Measurements from ENCODE around the gene COLQ.

The COLQ gene

DNA sequence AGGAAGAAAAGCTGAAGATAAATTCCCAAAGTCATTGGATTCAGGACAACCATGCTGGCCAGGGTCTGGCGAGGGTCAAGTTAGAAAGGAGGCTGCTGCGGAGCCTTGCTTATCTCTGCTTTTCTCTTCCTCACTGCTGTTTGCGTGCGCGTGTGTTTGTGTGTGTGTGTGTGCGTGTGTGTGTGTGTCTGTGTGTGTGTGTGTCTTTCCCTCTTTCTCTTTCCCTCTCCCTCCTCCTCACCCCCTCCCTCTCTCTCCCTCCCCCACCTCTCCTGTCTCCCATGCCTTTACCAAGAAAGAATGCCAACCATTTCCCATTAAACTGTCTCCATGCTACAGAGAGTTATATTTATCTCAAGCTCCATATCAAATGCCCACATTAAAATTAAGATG is at the start of gene COLQ:
Gene COLQ, minus strand, starts transcription at position 134 of the 393 bp plus-strand sequence. Its CDS starts 81 bp downstream, at position 53.
- DNase-seq = no peak
- H3K4me1 Mint-ChIP-seq = peaks cover 16% of the 10 kb centered on the region
- no peaks in the 10 kb centered on the region for H3K9me3 Mint-ChIP-seq
- H3K27me3 Mint-ChIP-seq = peaks cover 20% of the 10 kb centered on the region
- CTCF ChIA-PET = interaction anchor here (0.7 to 1.4 kb wide), 3 partner anchors 10 to 253 kb away, joined by 3 to 5 read pairs (median 4); no protein-coding TSS in a partner anchor
- peaks cover 2% of the 10 kb centered on the region for H3K36me3 Mint-ChIP-seq
- H3K27ac Mint-ChIP-seq = no peak within 1 kb of the TSS
- peak within 1 kb of the TSS; percentile 47 for H3K4me3 Mint-ChIP-seq

DNA sequence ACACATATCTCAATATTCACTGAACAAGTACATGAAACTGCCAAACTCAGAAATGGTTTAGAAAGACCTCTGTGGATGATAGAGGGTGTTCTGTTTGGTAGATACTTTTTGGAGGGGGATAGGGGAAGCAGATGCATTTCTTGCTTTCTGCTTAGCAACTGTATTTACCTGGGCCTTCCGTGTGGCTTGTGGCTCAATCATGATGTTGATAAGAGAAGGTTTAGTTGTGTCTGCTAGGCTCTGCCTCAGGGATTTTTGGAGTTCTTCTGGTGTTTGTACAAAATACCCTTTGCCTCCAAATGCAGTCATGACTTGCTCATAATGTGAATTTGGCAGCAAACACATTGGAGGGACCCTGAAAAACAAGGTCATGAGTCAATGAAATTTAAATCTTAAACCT is 41.7 kb upstream of the COLQ start:
- H3K4me1 Mint-ChIP-seq = peaks cover 8% of the 10 kb centered on the region
- no peaks in the 10 kb centered on the region for H3K27me3 Mint-ChIP-seq
- H3K36me3 Mint-ChIP-seq = peaks cover 50% of the 10 kb centered on the region
- H3K9me3 Mint-ChIP-seq = no peaks in the 10 kb centered on the region
- no peak overlapping the region for H3K27ac Mint-ChIP-seq
- DNase-seq = no peak
- no peak overlapping the region for H3K4me3 Mint-ChIP-seq
- CTCF ChIA-PET = no interaction called here

DNA sequence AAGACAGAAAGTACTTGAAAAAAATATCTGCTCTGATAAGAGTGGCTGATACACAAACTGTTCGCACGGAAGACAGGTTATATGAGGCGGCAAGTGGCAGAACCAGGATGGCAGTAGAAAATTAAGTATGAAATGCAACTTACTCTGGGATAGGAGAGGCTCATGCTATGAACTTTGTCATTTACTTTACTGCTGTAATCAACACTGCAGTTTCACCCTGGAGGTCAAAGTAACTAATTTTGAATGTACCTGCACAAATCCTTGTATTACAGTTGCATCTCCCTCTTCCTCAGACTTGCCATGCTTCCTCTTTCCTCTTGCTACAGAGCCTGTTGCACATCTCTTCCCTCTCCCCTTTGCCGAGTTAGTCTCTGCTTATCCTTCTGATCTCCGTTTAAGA is 41.1 kb upstream of the COLQ start:
- H3K27ac Mint-ChIP-seq = no peak overlapping the region

DNA sequence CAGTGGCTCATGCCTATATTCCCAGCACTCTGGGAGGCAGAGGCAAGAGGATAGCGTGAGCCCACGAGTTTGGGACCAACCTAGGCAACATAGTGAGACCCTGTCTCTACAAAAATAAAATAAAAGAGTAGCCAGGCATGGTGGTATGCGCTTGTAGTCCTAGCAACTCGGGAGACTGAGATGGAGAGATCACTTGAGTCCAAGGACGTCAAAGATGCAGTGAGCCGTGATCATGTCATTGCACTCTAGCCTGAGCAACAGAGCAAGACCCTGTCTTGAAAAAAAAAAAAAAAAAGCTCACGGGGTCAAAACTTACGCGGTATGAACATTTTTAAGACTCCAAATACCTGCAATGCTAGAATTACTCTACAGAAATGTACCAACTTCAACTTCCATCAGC is 37.1 kb upstream of the COLQ start:
- DNase-seq = no peak
- H3K9me3 Mint-ChIP-seq = no peaks in the 10 kb centered on the region
- H3K4me3 Mint-ChIP-seq = no peak overlapping the region
- H3K4me1 Mint-ChIP-seq = peaks cover 33% of the 10 kb centered on the region
- no peak overlapping the region for H3K27ac Mint-ChIP-seq
- CTCF ChIA-PET = interaction anchor here (0.9 to 2.9 kb wide), 9 partner anchors 8 to 450 kb away, joined by 3 to 13 read pairs (median 4); no protein-coding TSS in a partner anchor
- no peaks in the 10 kb centered on the region for H3K27me3 Mint-ChIP-seq
- H3K36me3 Mint-ChIP-seq = peaks cover 36% of the 10 kb centered on the region

More for the DNA sequence above, 41.1 kb upstream of the COLQ start:
- Mint-ChIP-seq H3K4me1 (peaks cover 7% of the 10 kb centered on the region), H3K36me3 (peaks cover 46% of the 10 kb centered on the region), H3K4me3 (no peak overlapping the region), H3K9me3 (no peaks in the 10 kb centered on the region), H3K27me3 (no peaks in the 10 kb centered on the region)
- no peak for DNase-seq
- CTCF ChIA-PET = no interaction called here

DNA sequence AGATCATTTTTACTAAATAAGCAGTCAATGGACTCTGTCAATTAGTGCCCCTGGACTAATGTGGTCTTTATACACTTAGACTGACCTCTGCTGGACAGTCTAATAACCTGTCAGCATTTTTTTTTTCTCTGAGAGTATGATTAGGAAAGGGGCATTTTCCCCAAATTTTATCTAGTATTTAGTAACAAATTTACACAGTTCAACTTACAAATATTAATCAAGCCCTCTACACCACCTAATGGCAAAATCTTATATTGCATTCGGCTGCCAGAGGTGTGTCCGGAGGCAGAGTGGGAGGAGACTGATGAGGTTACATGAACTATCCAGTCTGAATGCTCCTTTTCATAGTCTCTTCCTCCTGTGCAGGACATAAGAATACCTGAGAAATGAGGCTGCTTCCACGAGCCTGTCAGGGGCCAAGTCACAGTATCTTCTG is 36.0 kb upstream of the COLQ start:
- peak overlapping the region; percentile 68 for H3K27ac Mint-ChIP-seq
- no peak overlapping the region for H3K4me3 Mint-ChIP-seq
- H3K4me1 Mint-ChIP-seq = peaks cover 42% of the 10 kb centered on the region
- CTCF ChIA-PET = interaction anchor here (0.7 to 3.2 kb wide), 25 partner anchors 9 to 440 kb away, joined by 3 to 33 read pairs (median 4); no protein-coding TSS in a partner anchor
- H3K27me3 Mint-ChIP-seq = no peaks in the 10 kb centered on the region
- H3K36me3 Mint-ChIP-seq = peaks cover 34% of the 10 kb centered on the region
- no peaks in the 10 kb centered on the region for H3K9me3 Mint-ChIP-seq
- peak; percentile 83 for DNase-seq

DNA sequence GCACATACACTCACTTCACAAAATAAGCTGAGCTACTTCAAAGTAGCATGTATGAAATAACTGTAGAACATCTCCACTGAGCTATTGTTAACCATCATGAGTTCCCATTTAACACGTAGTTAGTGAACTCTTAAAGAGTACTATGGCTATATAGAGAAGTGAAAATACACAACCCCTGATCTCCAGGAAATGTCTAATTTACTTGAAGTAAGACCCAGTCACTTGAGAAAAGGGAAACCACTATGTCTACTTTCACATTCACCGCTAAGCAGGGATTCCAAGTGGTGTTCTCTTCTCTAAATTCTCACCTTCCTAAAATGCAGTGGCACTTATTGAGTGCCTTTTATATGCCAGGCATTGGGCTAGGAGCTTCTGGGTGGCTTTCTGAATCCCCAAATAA is 35.0 kb upstream of the COLQ start:
- Mint-ChIP-seq H3K4me1 (peaks cover 44% of the 10 kb centered on the region), H3K27ac (peak overlapping the region; percentile 86), H3K4me3 (peak overlapping the region; percentile 10), H3K9me3 (no peaks in the 10 kb centered on the region), H3K27me3 (no peaks in the 10 kb centered on the region), H3K36me3 (peaks cover 35% of the 10 kb centered on the region)
- CTCF ChIA-PET = interaction anchor here (0.5 to 3.2 kb wide), 28 partner anchors 14 to 439 kb away, joined by 3 to 33 read pairs (median 4); partner anchors contain the start of gene CAPN7
- no peak for DNase-seq

DNA sequence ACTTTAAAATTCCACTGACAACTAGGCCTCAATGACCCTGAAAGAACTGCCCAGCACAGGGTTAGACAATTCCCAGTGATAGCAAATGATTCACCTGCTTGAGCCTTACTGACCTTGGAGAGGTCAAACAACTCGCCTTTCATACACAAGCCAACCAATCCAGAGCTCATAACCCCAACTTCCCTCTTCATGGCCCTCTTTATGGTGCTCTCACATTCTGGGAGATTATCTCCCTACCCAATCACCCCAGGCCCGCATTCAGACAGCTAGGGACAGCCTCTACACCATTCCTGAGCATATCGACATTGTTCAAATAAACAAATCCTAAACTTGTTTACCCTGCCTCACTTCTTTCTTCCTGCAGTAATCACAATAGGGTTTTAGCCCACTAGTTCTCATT is 32.2 kb upstream of the COLQ start:
- no peak for DNase-seq
- H3K9me3 Mint-ChIP-seq = peaks cover 5% of the 10 kb centered on the region
- H3K27ac Mint-ChIP-seq = no peak overlapping the region
- H3K27me3 Mint-ChIP-seq = no peaks in the 10 kb centered on the region
- CTCF ChIA-PET = interaction anchor here (0.8 to 1.5 kb wide), 2 partner anchors 16 to 127 kb away, joined by 3 read pairs; no protein-coding TSS in a partner anchor
- H3K4me3 Mint-ChIP-seq = no peak overlapping the region
- H3K36me3 Mint-ChIP-seq = peaks cover 30% of the 10 kb centered on the region
- peaks cover 44% of the 10 kb centered on the region for H3K4me1 Mint-ChIP-seq

DNA sequence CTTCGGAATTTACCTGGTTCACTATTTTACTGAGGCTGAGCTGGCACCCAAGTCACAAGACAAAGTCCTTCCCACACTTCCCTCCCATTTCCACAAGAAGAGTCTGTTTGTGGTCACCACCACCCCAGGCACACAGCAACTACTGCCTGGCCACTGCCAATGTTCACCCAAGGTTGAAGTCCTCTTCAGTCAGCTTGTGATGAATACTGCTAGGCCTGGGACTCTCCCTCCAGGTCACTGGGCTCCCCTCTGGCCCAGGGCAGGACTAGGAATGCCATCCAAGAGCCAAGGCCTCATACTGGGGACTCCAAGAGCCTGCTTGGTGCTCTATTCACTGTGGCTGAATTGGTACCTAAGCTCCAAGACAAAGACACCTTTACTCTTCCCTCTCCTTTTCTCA is 30.4 kb upstream of the COLQ start:
- Mint-ChIP-seq H3K9me3 (peaks cover 11% of the 10 kb centered on the region), H3K27ac (no peak overlapping the region), H3K4me1 (peaks cover 34% of the 10 kb centered on the region), H3K36me3 (peaks cover 36% of the 10 kb centered on the region), H3K27me3 (no peaks in the 10 kb centered on the region), H3K4me3 (no peak overlapping the region)
- no peak for DNase-seq
- CTCF ChIA-PET = no interaction called here

DNA sequence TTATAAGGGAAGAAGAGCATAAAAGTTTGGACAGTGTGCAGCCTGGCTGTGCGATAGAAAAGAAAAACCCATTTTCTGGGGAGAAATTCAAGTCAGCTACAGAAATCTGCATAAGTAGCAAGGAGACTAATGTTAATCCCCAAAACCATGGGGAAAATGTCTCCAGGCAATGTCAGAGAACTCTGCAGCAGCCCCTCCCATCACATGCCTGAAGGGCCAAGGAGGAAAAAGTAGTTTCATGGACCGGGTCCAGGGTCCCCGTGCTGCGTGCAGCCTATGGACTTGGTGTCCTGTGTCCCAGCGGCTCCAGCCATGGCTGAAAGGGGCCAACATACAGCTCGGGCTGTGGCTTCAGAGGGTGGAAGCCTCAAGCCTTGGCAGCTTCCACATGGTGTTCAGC is 28.3 kb upstream of the COLQ start:
- Mint-ChIP-seq H3K9me3 (peaks cover 21% of the 10 kb centered on the region), H3K36me3 (peaks cover 44% of the 10 kb centered on the region), H3K4me1 (peaks cover 15% of the 10 kb centered on the region), H3K27me3 (no peaks in the 10 kb centered on the region), H3K27ac (no peak overlapping the region), H3K4me3 (no peak overlapping the region)
- DNase-seq = no peak
- CTCF ChIA-PET = no interaction called here

DNA sequence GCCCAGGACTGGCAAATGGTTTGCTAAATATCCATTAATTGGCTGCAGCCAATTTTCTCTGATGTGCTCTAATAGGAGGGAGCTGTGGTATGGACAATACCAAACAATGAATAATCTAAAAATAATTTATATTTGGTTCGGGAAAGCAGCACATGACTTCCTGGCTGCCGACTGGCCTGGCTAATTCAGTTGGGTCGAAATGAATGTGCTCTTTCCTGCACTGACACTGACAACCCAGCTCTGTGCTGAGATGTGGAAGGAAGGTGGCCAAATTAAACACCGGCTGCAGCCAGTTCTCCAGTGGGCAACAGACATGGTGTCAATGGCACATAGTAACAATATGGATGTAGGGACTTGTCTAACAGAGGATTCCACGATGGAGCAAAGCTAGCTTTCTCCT is 21.1 kb upstream of the COLQ start:
- Mint-ChIP-seq H3K27ac (no peak overlapping the region), H3K27me3 (no peaks in the 10 kb centered on the region), H3K9me3 (peaks cover 12% of the 10 kb centered on the region), H3K36me3 (peaks cover 36% of the 10 kb centered on the region), H3K4me3 (no peak overlapping the region), H3K4me1 (peaks cover 39% of the 10 kb centered on the region)
- CTCF ChIA-PET = interaction anchor here (1.2 to 1.3 kb wide), 3 partner anchors 10 to 274 kb away, joined by 3 to 4 read pairs (median 4); no protein-coding TSS in a partner anchor
- no peak for DNase-seq

DNA sequence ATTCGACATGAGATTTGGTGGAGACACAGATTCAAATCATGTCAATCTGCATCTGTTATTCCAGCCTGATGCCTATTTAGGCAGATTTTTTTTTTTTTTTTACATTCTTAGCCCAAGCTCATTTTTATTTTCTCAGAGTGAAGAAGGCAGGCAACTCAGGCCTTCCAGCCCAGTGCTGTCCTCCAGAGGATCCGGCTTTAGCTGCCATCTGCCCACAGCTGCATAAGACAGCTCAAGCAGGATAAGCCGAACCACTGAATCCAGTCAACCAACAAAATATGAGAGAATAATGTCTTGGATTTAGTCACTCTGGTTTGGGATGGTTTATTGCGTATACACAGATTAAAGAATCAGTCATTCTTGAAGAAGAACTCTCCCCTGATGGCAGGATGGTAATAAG is 19.9 kb upstream of the COLQ start:
- H3K27ac Mint-ChIP-seq = peak overlapping the region; percentile 69
- no peak for DNase-seq
- CTCF ChIA-PET = interaction anchor here (1.2 kb wide), 2 partner anchors 14 to 15 kb away, joined by 3 to 4 read pairs; no protein-coding TSS in a partner anchor
- H3K4me1 Mint-ChIP-seq = peaks cover 52% of the 10 kb centered on the region
- H3K4me3 Mint-ChIP-seq = no peak overlapping the region
- no peaks in the 10 kb centered on the region for H3K27me3 Mint-ChIP-seq
- peaks cover 6% of the 10 kb centered on the region for H3K9me3 Mint-ChIP-seq
- H3K36me3 Mint-ChIP-seq = peaks cover 30% of the 10 kb centered on the region

DNA sequence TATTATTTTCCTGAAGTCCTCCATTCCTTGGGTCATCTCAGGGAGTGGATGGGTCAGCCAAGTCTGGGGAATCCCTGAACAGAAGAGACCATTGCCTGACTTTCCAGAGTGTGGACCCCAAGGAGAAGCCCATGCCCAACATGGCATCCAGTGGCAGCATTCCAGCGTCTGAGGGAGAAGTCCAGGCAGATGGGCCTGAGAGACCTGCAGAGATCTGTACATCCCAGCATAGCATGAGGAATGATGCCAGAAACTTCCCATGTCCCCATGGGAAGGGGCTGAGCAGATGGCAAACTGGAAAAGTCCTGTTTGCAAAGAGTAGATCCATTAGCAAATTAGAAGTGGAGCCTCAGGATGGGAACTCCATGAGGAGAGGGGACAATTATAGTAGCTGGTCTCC is 17.6 kb upstream of the COLQ start:
- Mint-ChIP-seq H3K4me1 (peaks cover 71% of the 10 kb centered on the region), H3K27ac (no peak overlapping the region), H3K27me3 (no peaks in the 10 kb centered on the region), H3K9me3 (peaks cover 2% of the 10 kb centered on the region), H3K4me3 (no peak overlapping the region), H3K36me3 (peaks cover 22% of the 10 kb centered on the region)
- no peak for DNase-seq
- CTCF ChIA-PET = no interaction called here

DNA sequence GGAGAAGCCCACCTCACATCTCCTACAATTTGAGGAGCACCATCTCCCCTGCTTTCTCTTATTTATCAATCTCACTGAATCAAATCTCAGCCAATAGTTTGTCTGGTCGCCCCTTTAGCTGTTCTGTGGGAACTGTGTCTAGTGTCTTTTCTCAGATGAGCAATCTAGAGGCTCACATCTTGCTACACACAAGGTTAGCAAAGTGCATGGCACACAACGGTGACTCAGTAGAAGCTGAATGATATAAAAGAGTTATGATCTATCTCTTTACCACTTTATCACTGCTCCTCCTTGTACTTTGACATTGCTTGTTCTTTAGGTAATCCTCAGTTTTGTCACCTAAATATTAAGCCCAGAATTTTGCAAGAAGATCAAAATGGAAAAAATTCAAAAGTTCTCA is 16.8 kb upstream of the COLQ start:
- peaks cover 2% of the 10 kb centered on the region for H3K9me3 Mint-ChIP-seq
- H3K4me3 Mint-ChIP-seq = no peak overlapping the region
- peaks cover 71% of the 10 kb centered on the region for H3K4me1 Mint-ChIP-seq
- no peak for DNase-seq
- H3K27me3 Mint-ChIP-seq = no peaks in the 10 kb centered on the region
- peaks cover 22% of the 10 kb centered on the region for H3K36me3 Mint-ChIP-seq
- H3K27ac Mint-ChIP-seq = peak overlapping the region; percentile 39
- CTCF ChIA-PET = no interaction called here

DNA sequence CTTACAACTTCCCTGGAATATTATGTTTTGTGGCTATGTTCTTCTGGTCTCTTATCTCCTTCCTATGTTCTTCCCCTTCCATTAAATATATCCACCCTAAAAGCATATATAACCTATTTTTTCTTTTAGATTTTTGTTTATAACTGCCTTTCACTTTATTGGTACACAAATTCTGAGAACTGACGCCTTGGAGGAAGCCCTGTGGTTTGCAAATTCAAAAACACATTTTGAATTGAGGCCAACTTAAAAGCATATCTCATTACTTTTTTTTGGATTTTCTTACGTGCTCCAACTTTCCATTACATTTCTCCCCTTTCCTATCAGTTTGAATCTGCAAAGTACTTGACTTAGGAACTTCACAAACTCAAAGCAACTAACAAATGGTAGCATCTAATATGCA is 15.3 kb upstream of the COLQ start:
- CTCF ChIA-PET = no interaction called here
- peak overlapping the region; percentile 95 for H3K27ac Mint-ChIP-seq
- peaks cover 71% of the 10 kb centered on the region for H3K4me1 Mint-ChIP-seq
- peaks cover 2% of the 10 kb centered on the region for H3K9me3 Mint-ChIP-seq
- H3K36me3 Mint-ChIP-seq = peaks cover 23% of the 10 kb centered on the region
- no peaks in the 10 kb centered on the region for H3K27me3 Mint-ChIP-seq
- peak; percentile 32 for DNase-seq
- H3K4me3 Mint-ChIP-seq = peak overlapping the region; percentile 6

DNA sequence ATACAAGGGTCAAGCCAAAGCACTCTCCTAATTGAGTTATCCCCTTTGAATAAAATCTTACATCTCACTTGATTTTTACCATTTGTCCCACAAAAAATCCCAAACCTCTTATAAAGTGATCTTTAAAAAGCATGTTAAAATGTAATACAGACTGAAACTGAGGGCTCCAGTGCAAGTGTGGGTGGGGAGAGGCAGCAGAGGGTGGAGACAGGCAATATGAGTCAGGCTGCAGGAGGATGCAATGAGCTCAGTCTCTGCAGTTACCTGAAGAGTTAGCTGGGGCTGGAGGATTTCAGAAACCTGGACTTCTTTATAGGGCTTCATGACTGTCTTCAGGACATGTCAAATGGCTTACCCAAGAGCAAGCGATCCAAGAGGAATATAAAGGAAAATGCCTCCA is 14.2 kb upstream of the COLQ start:
- H3K27ac Mint-ChIP-seq = peak overlapping the region; percentile 95
- no peaks in the 10 kb centered on the region for H3K27me3 Mint-ChIP-seq
- no peaks in the 10 kb centered on the region for H3K9me3 Mint-ChIP-seq
- peak; percentile 68 for DNase-seq
- peaks cover 65% of the 10 kb centered on the region for H3K4me1 Mint-ChIP-seq
- peaks cover 21% of the 10 kb centered on the region for H3K36me3 Mint-ChIP-seq
- CTCF ChIA-PET = interaction anchor here (0.6 to 1.6 kb wide), 6 partner anchors 9 to 331 kb away, joined by 3 to 6 read pairs (median 3); no protein-coding TSS in a partner anchor
- H3K4me3 Mint-ChIP-seq = peak overlapping the region; percentile 11

All from activated naive CD4-positive, alpha-beta T cell treated with anti-CD3 and anti-CD28 coated beads, Interleukin-2, amount 10 ng/mL, durations not matched to agents 7 days and 5 days (primary cell).